Limb (tissue), 2 donors: ENCODE results near the gene SLC13A1.
"Not testable (repeated sequence)": the region's sequence is repeated elsewhere in the genome, so short reads cannot be mapped to it uniquely, and the experiment has no call there.

ENCODE experiments used
- DNase-seq, 2 donors: peaks; one replicate each; pipeline ENCODE4 v3.0.0-alpha.2; 2016; ENCODE audit errors: extremely low spot score in 2 of 2

Gene SLC13A1

DNA sequence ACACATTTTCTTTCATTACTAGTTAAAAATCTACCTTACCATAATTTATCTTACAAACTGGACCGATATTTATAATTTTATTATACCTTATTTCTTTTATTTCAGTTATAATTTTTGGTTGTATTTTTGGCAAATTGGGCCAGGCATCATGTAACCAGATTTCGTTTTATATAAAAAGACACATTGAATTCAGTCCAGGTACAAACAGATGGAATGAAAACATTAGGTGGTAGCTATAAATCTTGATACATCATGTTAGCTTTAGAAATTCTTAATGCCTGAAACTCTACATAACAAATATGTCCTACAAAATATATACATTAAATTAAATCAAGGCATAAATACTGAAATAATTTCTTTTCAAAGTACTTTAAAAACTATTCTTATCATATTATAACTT is 73.1 kb downstream of the SLC13A1 start:
- DNase-seq: no peak

DNA sequence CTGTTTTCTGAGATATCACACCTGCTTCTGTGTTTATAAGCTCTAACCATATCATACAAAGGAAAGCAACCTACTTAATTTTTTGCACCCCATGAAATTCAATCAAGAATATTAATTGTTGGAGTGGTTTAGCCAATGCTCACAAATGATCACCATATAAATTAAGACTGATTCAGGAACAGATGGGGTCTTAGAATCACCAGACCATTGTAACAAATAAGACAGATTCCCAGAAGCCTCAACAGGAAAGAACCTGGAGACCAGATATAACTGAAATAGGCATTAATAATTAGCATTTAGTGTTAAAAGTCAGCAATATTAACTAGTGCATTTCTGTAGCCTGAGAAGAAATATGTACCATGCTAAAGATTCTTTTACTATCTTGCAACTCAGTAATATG is 73.6 kb downstream of the SLC13A1 start:
- DNase-seq: no peak

DNA sequence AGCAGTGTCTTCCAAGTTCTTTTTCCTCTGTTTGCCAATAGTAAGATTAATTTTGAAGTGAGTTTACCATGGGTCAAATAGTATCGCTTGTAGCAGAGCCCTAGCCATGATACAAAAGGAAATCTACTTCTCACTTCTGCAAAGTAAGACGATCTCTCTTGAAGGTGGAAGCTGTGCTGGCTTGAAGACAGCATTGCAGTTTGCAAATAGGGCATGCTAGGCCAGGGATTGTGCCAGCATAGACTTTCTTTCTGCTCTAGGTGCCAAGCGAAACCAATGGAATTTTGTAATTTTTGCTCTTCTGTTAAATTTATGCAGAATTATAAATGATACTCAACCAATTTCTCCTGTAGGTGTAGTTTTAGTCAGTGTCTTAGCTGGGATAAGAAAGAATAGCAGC is 74.5 kb downstream of the SLC13A1 start:
- no peak for DNase-seq

DNA sequence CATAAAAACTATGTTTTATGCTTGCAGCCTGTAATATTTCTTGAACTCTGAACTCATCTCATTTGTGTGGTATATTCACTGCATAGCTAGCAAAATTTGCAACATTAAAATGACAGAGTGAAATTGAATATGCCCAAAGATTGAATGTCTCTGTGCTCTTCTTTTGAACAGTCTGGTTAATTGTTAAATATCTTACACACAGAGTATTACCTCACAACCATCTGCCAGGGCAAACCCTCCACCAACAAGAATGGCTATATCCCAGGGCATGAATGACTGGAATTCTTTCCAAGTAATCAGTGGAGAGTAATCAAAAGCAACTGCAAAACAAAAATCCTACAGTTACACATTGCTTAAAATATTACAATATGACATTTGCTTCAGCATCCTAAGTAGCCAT is 76.9 kb downstream of the SLC13A1 start:
- no peak for DNase-seq

DNA sequence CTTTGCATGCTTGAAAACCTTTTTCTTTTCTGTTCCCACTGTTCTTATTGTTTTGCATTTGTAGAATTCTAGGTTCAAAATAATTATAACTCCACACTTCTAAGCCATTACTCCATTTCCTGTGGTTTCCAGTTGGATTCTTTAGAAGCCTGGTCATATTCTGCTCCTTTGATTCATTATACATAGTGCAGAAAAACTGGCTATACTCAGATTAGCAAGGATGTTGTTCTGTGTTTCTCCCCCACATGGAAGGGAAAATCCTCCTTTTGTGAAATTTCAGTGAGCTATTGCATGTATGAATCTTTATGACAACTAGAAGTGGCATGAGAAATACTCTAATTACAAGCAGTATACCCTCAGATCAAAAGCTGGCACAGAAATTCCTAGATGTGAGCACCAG is 79.5 kb downstream of the SLC13A1 start:
- DNase-seq: no peak

DNA sequence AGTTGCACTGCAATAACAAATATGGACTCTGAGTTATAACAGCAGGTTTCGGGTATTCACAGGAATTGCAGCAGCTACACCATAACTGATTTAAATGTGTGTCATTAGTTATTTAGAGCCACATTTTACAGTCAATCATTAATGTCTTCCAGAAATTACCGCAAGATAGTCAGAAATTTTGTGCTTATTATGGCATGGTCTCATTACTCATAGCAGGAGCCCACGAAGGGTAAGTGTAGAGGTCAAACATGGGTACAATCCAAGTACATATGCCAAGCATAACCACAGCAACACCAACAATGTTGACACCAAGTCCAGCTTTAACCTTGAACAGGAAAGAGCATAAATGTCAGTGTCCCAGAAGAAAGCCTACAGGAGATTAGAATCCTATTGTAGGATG is 84.4 kb downstream of the SLC13A1 start:
- no peak for DNase-seq

DNA sequence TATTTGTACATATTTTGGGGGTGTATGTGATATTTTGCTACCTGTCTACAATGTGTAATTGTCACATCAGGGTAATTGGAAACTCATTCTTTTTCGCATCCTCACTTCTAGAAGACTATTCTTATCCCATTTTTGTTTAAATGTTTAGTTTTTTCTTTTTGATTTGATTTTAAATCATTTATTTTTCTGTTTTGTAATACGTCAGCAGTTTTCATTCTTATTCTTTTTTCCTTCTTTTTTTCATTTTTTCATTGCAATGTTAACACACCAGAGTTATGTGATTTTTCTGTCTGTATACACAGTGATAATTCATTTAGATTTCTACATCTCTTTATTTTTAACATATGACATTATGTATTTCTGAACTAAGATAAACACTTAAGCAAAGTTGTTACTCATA is 85.5 kb downstream of the SLC13A1 start:
- no peak for DNase-seq

DNA sequence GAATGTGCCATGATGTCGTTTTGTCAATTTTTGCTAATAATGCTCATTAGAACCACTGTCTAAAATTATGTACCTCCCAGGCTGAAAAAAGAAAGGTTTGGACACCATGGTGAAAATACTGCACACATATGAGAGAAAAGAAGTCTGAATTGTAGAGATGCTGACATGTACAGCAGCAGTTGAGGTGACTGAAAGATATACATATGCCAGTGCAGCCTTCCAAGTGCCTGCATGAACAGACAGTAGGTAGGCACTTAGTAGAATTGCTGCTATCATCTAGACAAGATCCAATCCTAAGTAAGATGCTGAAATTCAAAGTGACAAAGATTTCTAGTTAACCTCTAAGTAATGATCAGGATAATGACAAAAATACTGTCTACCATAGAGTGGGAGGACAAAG is 86.9 kb downstream of the SLC13A1 start:
- DNase-seq: no peak

DNA sequence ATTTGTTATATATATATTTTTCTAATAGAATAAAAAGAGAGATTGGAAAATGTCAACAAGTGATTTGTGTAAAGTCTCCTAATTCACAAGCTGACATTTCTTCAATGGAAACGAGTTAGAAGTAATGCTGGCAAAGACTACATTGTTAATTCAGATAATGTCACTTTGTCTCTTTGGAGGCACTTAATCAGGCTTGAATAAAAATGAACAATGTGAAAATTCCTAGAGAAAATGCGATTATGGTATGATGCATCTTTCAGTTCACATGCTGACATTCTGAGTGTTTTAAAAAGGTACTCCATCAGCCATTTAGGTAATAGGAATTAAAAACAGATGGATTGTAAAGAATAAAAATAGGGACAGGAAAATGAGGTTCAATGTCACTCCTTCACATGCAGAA is 100.1 kb downstream of the SLC13A1 start:
- no peak for DNase-seq

DNA sequence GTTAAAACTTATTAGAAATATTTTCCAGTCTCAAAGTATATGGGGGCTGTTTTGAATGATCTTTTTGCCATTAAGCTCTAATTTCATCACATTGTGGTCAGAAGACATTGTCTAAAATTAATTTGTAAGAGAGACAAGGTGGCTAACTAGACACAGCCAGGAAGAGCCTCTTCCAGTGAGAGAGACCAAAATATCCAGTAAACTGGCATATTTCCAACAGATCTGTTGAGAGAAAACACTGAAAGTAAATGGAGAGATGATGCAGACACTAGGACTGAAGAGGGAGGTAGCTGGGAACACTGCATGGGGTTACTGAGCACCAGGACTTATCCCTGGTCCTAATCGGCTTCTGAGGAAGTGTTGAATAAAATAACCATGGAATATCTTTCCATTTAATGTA is 102.8 kb downstream of the SLC13A1 start:
- no peak for DNase-seq

DNA sequence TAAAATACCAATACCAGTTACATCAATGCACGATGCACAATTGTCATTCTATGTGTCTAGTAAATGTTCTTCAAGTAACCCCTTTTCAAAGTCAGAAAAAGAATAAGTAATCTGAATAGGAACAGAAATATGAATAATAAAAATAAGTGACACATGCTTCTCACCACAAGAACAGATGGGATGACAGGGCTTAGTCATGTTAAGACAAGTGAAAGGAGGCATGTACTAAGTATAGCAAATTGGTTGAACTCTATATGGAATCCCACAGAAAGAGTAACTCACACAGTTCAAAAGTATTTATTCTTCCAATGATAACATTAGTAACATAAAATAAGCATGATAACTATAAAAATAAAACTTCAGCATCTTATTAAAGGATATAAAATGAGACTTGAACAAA is 103.3 kb downstream of the SLC13A1 start:
- DNase-seq: no peak

DNA sequence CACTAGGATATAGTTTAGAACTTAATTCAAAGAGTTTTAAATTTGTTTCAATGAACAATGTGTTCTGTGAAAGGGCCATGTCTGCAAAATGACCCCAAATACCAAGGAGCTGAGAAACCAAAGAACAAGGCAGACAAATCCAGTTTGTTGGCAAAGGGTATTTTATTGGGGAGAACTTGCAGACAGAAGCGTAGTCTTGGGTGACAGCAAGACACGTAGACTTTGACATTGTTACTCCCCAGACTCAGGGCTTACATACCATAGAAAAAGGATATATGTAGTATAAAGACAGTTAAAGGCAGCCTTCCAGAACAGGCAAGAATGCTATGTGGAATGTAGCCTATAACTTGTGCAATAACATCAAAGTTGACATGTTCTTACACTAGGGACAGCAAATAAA is 109.3 kb downstream of the SLC13A1 start:
- DNase-seq: no peak

DNA sequence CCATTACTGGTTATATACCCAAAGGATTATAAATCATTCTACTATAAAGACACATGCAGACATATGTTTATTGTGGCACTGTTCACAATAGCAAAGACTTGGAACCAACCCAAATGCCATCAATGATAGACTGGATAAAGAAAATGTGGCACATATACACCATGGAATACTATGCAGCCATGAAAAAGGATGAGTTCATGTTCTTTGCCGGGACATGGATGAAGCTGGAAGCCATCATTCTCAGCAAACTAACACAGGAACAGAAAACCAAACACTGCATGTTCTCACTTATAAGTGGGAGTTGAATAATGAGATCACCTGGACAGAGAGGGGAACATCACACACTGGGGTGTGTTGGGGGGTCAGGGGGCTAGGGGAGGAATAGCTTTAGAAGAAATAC is 112.9 kb downstream of the SLC13A1 start:
- not testable (repeated sequence) for DNase-seq

DNA sequence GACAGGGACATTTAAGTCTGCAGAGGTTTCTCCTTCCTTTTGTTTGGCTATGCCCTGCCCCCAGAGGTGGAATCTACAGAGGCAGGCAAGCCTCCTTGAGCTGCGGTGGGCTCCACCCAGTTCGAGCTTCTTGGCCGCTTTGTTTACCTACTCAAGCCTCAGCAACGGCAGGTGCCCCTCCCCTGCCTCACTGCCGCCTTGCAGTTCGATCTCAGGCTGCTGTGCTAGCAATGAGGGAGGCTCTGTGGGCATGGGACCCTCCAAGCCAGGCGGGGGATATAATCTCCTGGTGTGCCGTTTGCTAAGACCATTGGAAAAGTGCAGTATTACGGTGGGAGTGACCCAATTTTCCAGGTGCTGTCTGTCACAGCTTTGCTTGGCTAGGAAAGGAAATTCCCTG is 114.9 kb downstream of the SLC13A1 start:
- not testable (repeated sequence) for DNase-seq

DNA sequence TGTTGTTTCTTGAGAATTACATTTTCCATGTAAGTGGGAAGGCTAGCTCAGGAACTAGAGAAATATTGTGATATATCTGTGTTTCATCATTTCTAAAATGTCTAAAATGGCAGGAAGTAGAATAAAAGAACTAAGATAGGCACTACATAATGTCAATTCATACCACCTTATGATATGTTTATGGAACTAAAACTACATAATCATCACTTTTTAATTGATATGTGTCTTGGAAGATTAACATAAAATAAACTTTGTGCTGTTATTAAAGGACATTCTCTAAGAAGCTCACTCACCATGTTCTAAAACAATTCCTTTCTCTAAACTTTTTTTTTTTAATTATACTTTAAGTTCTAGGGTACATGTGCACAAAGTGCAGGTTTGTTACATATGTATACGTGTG is 120.7 kb downstream of the SLC13A1 start:
- DNase-seq: no peak

DNA sequence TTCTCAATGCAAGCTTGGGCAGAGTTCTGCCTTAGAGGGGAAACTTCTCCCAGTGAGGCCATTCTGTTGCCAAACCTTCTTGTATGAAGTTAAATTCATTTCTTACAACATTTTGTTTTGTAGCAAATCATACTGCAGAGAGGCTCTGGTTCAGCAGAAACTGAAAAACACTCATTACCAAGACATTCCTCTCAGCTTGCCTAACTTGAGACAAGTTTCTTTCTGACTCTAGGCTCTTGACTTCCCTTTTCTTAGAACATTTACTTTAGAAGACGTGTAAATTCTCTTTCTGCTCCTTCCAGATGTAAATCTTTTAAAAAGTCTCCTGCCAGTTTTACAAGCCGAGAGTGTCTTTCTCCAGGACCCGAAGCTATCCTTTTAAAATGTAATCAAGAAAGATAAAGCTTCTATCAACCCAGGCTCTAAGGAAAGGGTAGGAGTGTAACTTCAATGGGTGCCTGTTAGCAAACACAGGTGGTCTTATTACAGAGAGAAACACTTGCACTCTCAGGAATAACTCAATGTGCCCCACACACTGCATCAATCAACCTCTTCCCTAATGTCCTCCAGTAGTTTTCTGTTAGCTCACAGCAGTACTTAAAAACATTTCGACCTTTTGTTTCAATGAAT is 123.8 kb downstream of the SLC13A1 start:
- no peak for DNase-seq

DNA sequence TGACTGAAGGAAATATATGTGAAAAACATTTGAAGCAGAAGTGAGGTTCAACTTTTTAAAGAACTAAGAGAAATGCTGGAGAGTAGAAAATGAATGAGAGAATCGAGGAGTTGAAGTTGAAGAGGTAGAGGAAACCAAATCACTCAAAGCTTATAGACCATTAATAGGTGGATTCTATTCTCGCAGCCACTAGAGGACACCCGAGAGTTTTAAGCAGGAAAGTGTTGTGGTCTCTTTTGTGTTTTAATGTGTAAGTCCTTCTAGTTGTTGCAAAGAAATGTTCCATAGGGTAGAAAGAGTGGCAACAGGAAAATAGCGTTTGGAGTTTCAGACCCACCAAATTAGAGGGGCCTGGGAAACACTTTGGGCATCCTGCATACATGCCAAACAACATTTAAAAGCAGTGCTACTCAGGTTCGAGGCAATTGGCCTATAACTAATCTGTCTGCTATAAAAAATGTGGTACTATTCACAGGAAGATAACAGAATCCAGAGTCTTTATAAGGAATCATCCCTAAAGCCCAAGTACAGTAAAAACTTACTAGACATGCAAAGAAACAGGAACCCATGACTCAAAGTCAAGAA is 129.0 kb downstream of the SLC13A1 start:
- DNase-seq: no peak

DNA sequence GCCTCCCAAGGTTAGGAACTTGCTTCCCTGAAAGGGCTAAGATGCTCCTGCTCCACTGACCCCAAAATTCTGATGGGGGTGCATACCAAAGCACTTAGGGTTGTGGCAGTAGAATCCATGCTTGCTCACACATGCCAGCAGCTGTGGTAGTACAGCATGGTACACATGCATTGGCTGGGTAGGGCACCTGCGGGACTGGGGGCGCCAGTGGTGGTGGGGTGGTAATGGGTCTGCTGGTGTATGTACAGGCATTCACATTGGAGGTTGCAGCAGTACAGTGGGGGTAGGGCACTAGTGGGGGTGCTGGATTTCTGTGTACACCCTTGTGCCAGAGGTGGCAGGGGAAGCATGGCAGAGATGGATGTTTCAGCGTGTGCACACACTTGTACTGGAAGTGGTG is 132.0 kb downstream of the SLC13A1 start:
- DNase-seq: no peak
